ENCODE data around the gene WDR37.

DNA sequence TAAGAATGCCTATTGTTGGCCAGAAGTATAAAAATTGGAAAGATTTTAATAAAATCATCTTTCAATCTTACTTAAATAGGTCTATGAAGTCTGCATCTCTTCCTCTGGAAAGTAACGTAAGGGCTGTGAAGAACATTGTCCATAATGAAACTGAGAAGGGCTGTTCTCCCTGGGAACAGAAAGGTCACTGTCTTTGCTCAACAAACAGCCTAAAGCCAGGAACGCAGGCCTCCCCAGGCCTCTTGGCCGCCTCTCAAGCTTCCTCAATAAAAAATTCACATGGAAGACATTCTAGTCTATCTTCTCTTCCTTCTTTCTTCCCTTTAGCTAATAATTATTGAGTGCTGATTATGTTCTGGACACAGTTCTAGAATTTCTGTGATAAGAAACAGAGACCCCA is 21.4 kb upstream of the WDR37 start:
- no peak for TF ChIP-seq CTCF (IDR thresholded peaks at IDR 0.05)
- TF ChIP-seq POLR2A (IDR thresholded peaks at IDR 0.05): no peak

All from prostate gland (tissue), 2 donors.